Measurements from ENCODE around the gene NR1D2. TPM values are rescaled to one million over a fixed set of nuclear protein-coding genes. Genes with fewer than 3 reads are reported as not detected.

The NR1D2 gene
- total and polyA plus RNA-seq, 3 experiments from 2014 or later: 7.9 to 57.1 (median 8.4) TPM

GRCh38 chr3:23932571-23932970 lies 12.5 kb upstream of the NR1D2 start:
- Mint-ChIP-seq H3K4me1 (no peaks in the 10 kb centered on the region), H3K27ac (no peak overlapping the region), H3K9me3 (no peaks in the 10 kb centered on the region), H3K27me3 (peaks cover 3 to 5% of the 10 kb centered on the region in 2 donors), H3K4me3 (no peak overlapping the region), H3K36me3 (peaks cover 0 to 4% (median 0%) of the 10 kb centered on the region in 3 donors)
- no peak for DNase-seq
- ChIA-PET POLR2A (no interaction called here), CTCF (no interaction called here)
- no peaks in the 10 kb centered on the region for H3K27me3 ChIP-seq (ENCODE audit: insufficient read depth, low read length, poor library complexity, severe bottlenecking)
- H3K9me3 ChIP-seq (ENCODE audit: low read length): no peaks in the 10 kb centered on the region
- H3K4me1 ChIP-seq (ENCODE audit: insufficient read depth, low read length): no peaks in the 10 kb centered on the region
- H3K36me3 ChIP-seq (ENCODE audit: insufficient read depth, low read length): no peaks in the 10 kb centered on the region
- H3K4me3 ChIP-seq (ENCODE audit: low read length): no peak overlapping the region
- H3K27ac ChIP-seq (ENCODE audit: low read depth, low read length): no peak overlapping the region

- Histone ChIP-seq H3K27me3 (ENCODE audit: insufficient read depth, low read length, poor library complexity, severe bottlenecking) (no peaks in the 10 kb centered on the region), H3K9me3 (ENCODE audit: low read length) (no peaks in the 10 kb centered on the region), H3K36me3 (ENCODE audit: insufficient read depth, low read length) (no peaks in the 10 kb centered on the region), H3K4me1 (ENCODE audit: insufficient read depth, low read length) (no peaks in the 10 kb centered on the region), H3K27ac (ENCODE audit: low read depth, low read length) (no peak overlapping the region), H3K4me3 (ENCODE audit: low read length) (no peak overlapping the region)
- Mint-ChIP-seq H3K4me1 (no peaks in the 10 kb centered on the region), H3K27me3 (peaks cover 5 to 8% of the 10 kb centered on the region in 2 donors), H3K27ac (no peak overlapping the region), H3K4me3 (no peak overlapping the region), H3K9me3 (no peaks in the 10 kb centered on the region), H3K36me3 (peaks cover 0 to 4% (median 0%) of the 10 kb centered on the region in 3 donors)
- ChIA-PET POLR2A (no interaction called here), CTCF (no interaction called here)
- DNase-seq: no peak
Measured at GRCh38 chr3:23934253-23934652, 10.8 kb upstream of the NR1D2 start.

- H3K9me3 ChIP-seq (ENCODE audit: low read length): no peaks in the 10 kb centered on the region
- H3K4me3 ChIP-seq (ENCODE audit: low read length): no peak overlapping the region
- H3K27me3 Mint-ChIP-seq: peaks cover 5 to 8% of the 10 kb centered on the region in 2 donors
- no peak for DNase-seq
- no peak overlapping the region for H3K27ac Mint-ChIP-seq
- no peak overlapping the region for H3K4me3 Mint-ChIP-seq
- H3K27ac ChIP-seq (ENCODE audit: low read depth, low read length): no peak overlapping the region
- no peaks in the 10 kb centered on the region for H3K4me1 ChIP-seq (ENCODE audit: insufficient read depth, low read length)
- H3K27me3 ChIP-seq (ENCODE audit: insufficient read depth, low read length, poor library complexity, severe bottlenecking): no peaks in the 10 kb centered on the region
- ChIA-PET POLR2A (no interaction called here), CTCF (interaction anchor here (1.0 kb wide), 1 partner anchor 16 kb away, joined by 3 read pairs; no protein-coding TSS in a partner anchor)
- no peaks in the 10 kb centered on the region for H3K36me3 ChIP-seq (ENCODE audit: insufficient read depth, low read length)
- no peaks in the 10 kb centered on the region for H3K4me1 Mint-ChIP-seq
- H3K9me3 Mint-ChIP-seq: no peaks in the 10 kb centered on the region
- H3K36me3 Mint-ChIP-seq: peaks cover 0 to 4% (median 0%) of the 10 kb centered on the region in 3 donors
Measured at GRCh38 chr3:23937296-23937695, 7.8 kb upstream of the NR1D2 start.

- Mint-ChIP-seq H3K36me3 (peaks cover 0 to 4% (median 0%) of the 10 kb centered on the region in 3 donors), H3K27me3 (peaks cover 5 to 8% of the 10 kb centered on the region in 2 donors), H3K4me1 (peaks cover 2 to 3% (median 2%) of the 10 kb centered on the region in 3 donors), H3K9me3 (no peaks in the 10 kb centered on the region), H3K4me3 (no peak overlapping the region), H3K27ac (no peak overlapping the region)
- no peaks in the 10 kb centered on the region for H3K27me3 ChIP-seq (ENCODE audit: insufficient read depth, low read length, poor library complexity, severe bottlenecking)
- H3K36me3 ChIP-seq (ENCODE audit: insufficient read depth, low read length): no peaks in the 10 kb centered on the region
- no peak for DNase-seq
- ChIA-PET CTCF (no interaction called here), POLR2A (interaction anchor here (0.7 to 1.0 kb wide), 2 partner anchors 15 to 21 kb away, joined by 3 to 11 read pairs; no protein-coding TSS in a partner anchor)
- H3K4me1 ChIP-seq (ENCODE audit: insufficient read depth, low read length): no peaks in the 10 kb centered on the region
- no peak overlapping the region for H3K27ac ChIP-seq (ENCODE audit: low read depth, low read length)
- no peaks in the 10 kb centered on the region for H3K9me3 ChIP-seq (ENCODE audit: low read length)
- H3K4me3 ChIP-seq (ENCODE audit: low read length): no peak overlapping the region
Measured at GRCh38 chr3:23938688-23939087, 6.4 kb upstream of the NR1D2 start.

GRCh38 chr3:23940775-23941174 lies 4.3 kb upstream of the NR1D2 start:
- no peaks in the 10 kb centered on the region for H3K36me3 ChIP-seq (ENCODE audit: insufficient read depth, low read length)
- Mint-ChIP-seq H3K27ac (peak overlapping the region in 1 of 8 donors; percentile 46), H3K27me3 (peaks cover 2 to 8% of the 10 kb centered on the region in 2 donors), H3K4me1 (peaks cover 10 to 13% (median 12%) of the 10 kb centered on the region in 3 donors), H3K9me3 (no peaks in the 10 kb centered on the region), H3K36me3 (peaks cover 0 to 4% (median 4%) of the 10 kb centered on the region in 3 donors), H3K4me3 (no peak overlapping the region)
- CTCF ChIA-PET: interaction anchor here (1.6 kb wide), 1 partner anchor 24 kb away, joined by 7 read pairs; the partner anchor contains the start of genes NKIRAS1 and RPL15
- peaks cover 7% of the 10 kb centered on the region for H3K4me1 ChIP-seq (ENCODE audit: insufficient read depth, low read length)
- H3K27me3 ChIP-seq (ENCODE audit: insufficient read depth, low read length, poor library complexity, severe bottlenecking): no peaks in the 10 kb centered on the region
- no peaks in the 10 kb centered on the region for H3K9me3 ChIP-seq (ENCODE audit: low read length)
- POLR2A ChIA-PET: interaction anchor here (2.7 kb wide), 1 partner anchor 24 kb away, joined by 12 read pairs; the partner anchor contains the start of genes NKIRAS1 and RPL15
- H3K27ac ChIP-seq (ENCODE audit: low read depth, low read length): peak overlapping the region; percentile 63
- no peak overlapping the region for H3K4me3 ChIP-seq (ENCODE audit: low read length)
- no peak for DNase-seq

- no peak for DNase-seq
- Mint-ChIP-seq H3K4me3 (no peak overlapping the region), H3K4me1 (peaks cover 11 to 14% (median 14%) of the 10 kb centered on the region in 3 donors), H3K27me3 (peaks cover 0 to 8% of the 10 kb centered on the region in 2 donors), H3K36me3 (peaks cover 0 to 6% (median 4%) of the 10 kb centered on the region in 3 donors), H3K27ac (peak overlapping the region in 1 of 8 donors; percentile 78), H3K9me3 (no peaks in the 10 kb centered on the region)
- POLR2A ChIA-PET: interaction anchor here (2.7 kb wide), 1 partner anchor 24 kb away, joined by 12 read pairs; the partner anchor contains the start of genes NKIRAS1 and RPL15
- CTCF ChIA-PET: interaction anchor here (1.6 kb wide), 1 partner anchor 24 kb away, joined by 7 read pairs; the partner anchor contains the start of genes NKIRAS1 and RPL15
- Histone ChIP-seq H3K4me1 (ENCODE audit: insufficient read depth, low read length) (peaks cover 9% of the 10 kb centered on the region), H3K36me3 (ENCODE audit: insufficient read depth, low read length) (no peaks in the 10 kb centered on the region), H3K4me3 (ENCODE audit: low read length) (no peak overlapping the region), H3K9me3 (ENCODE audit: low read length) (no peaks in the 10 kb centered on the region), H3K27me3 (ENCODE audit: insufficient read depth, low read length, poor library complexity, severe bottlenecking) (no peaks in the 10 kb centered on the region), H3K27ac (ENCODE audit: low read depth, low read length) (peak overlapping the region; percentile 63)
Measured at GRCh38 chr3:23941440-23941839, 3.6 kb upstream of the NR1D2 start.

GRCh38 chr3:23942546-23942945 lies 2.5 kb upstream of the NR1D2 start:
- Mint-ChIP-seq H3K4me3 (peak overlapping the region in 3 of 7 donors; percentile 26 to 54 (median 28)), H3K4me1 (peaks cover 20 to 25% (median 24%) of the 10 kb centered on the region in 3 donors), H3K36me3 (peaks cover 0 to 11% (median 0%) of the 10 kb centered on the region in 3 donors), H3K27ac (peak overlapping the region in 2 of 8 donors; percentile 29 to 86), H3K27me3 (peaks cover 0 to 5% of the 10 kb centered on the region in 2 donors), H3K9me3 (no peaks in the 10 kb centered on the region)
- peaks cover 20% of the 10 kb centered on the region for H3K4me1 ChIP-seq (ENCODE audit: insufficient read depth, low read length)
- no peak for DNase-seq
- no peaks in the 10 kb centered on the region for H3K27me3 ChIP-seq (ENCODE audit: insufficient read depth, low read length, poor library complexity, severe bottlenecking)
- H3K9me3 ChIP-seq (ENCODE audit: low read length): no peaks in the 10 kb centered on the region
- no peaks in the 10 kb centered on the region for H3K36me3 ChIP-seq (ENCODE audit: insufficient read depth, low read length)
- H3K27ac ChIP-seq (ENCODE audit: low read depth, low read length): no peak overlapping the region
- ChIA-PET CTCF (no interaction called here), POLR2A (no interaction called here)
- H3K4me3 ChIP-seq (ENCODE audit: low read length): no peak overlapping the region

- Mint-ChIP-seq H3K27me3 (no peaks in the 10 kb centered on the region), H3K4me3 (peak overlapping the region; percentile 82 to 93 (median 86))
- CTCF ChIA-PET: interaction anchor here (1.6 to 2.0 kb wide), 2 partner anchors 20 to 27 kb away, joined by 5 to 6 read pairs; partner anchors contain the start of genes NKIRAS1 and RPL15
Measured at GRCh38 chr3:23944007-23944783, 891 bp upstream of the NR1D2 start.

More at GRCh38 chr3:23944007-23944783, 891 bp upstream of the NR1D2 start:
- no peaks in the 10 kb centered on the region for H3K9me3 ChIP-seq (ENCODE audit: low read length)
- H3K9me3 Mint-ChIP-seq: no peaks in the 10 kb centered on the region
- peak overlapping the region; percentile 85 to 96 (median 90) for H3K27ac Mint-ChIP-seq
- H3K36me3 ChIP-seq (ENCODE audit: insufficient read depth, low read length): no peaks in the 10 kb centered on the region
- H3K27me3 ChIP-seq (ENCODE audit: insufficient read depth, low read length, poor library complexity, severe bottlenecking): no peaks in the 10 kb centered on the region
- H3K27ac ChIP-seq (ENCODE audit: low read depth, low read length): no peak overlapping the region
- POLR2A ChIA-PET: interaction anchor here (2.0 kb wide), 1 partner anchor 27 kb away, joined by 32 read pairs; the partner anchor contains the start of genes NKIRAS1 and RPL15
- peaks cover 32 to 42% (median 39%) of the 10 kb centered on the region in 3 donors for H3K4me1 Mint-ChIP-seq
- H3K36me3 Mint-ChIP-seq: peaks cover 0 to 17% (median 0%) of the 10 kb centered on the region in 3 donors
- peak in 1 of 5 donors; percentile 19 for DNase-seq
- peak overlapping the region; percentile 32 for H3K4me3 ChIP-seq (ENCODE audit: low read length)
- peaks cover 27% of the 10 kb centered on the region for H3K4me1 ChIP-seq (ENCODE audit: insufficient read depth, low read length)

All from CD8-positive, alpha-beta memory T cell (primary cell).